Prostate gland (tissue), 2 donors: ENCODE results near the gene NFE2L3. TPM values are rescaled to one million over a fixed set of nuclear protein-coding genes. Genes with fewer than 3 reads are reported as not detected.

ENCODE experiments used
- DNase-seq: peaks from one replicate; pipeline ENCODE4 v3.0.0-alpha.2; 2019; ENCODE audit warnings: low spot score
- H3K27ac ChIP-seq, 2 donors: fragments of 200-600 bp; sonication (generic); 2 replicates each; pipeline ENCODE4 v1.5.1; 2017 to 2019
- H3K27me3 ChIP-seq: fragments of 200-600 bp; sonication (generic); replicated peaks from 2 replicates; pipeline ENCODE4 v1.5.1; 2019; ENCODE audit not compliant: insufficient read depth
- H3K36me3 ChIP-seq, 2 donors: fragments of 200-600 bp; sonication (generic); 1 replicate in 1 of 2; 2 replicates in 1 of 2; pipeline versions ENCODE4 v1.5.1 to v1.8.1; 2017 to 2019
- H3K4me1 ChIP-seq: fragments of 200-600 bp; sonication (generic); replicated peaks from 2 replicates; pipeline ENCODE4 v1.5.1; 2019
- H3K4me3 ChIP-seq, 2 donors: fragments of 200-600 bp; sonication (generic); 2 replicates each; pipeline ENCODE4 v1.5.1; 2017 to 2019
- H3K9me3 ChIP-seq: fragments of 200-600 bp; sonication (generic); 2 replicates; pipeline ENCODE4 v1.5.1; 2017
- POLR2A ChIP-seq: fragments of 450-650 bp; IDR thresholded peaks from one replicate; pipeline ENCODE4 v1.6.1; 2016; ENCODE audit warnings: antibody characterized with exemption, mild to moderate bottlenecking
- POLR2AphosphoS5 ChIP-seq: sonication (generic); formaldehyde crosslinking; IDR thresholded peaks from one replicate; pipeline ENCODE4 v1.6.1; 2017; ENCODE audit warnings: antibody characterized with exemption
- WGBS: methylation state at CpG from one replicate; pipeline ENCODE4 v1.1.5; 2018; 5-methylcytosine and 5-hydroxymethylcytosine counted together
- intact Hi-C: fragments of 100-400 bp; cut with DNase I; formaldehyde crosslinking; loops from one replicate; pipeline ENCODE4 v1.14.2; 2022
- total RNA-seq, 2 donors: library from RNA; depleted of rRNA; stranded (reverse); fragments of >200 nt; gene quantifications; one replicate each; pipeline ENCODE4 v1.1.0, GENCODE V29; 2016
- TF ChIP-seq, protein P1 (sequence below), 4 experiments: fragments of 200-600 bp in 2 of 4; fragments of 450-650 bp in 2 of 4; sonication (generic) in 2 of 4; IDR thresholded peaks; 1 replicate in 3 of 4; 2 replicates in 1 of 4; pipeline ENCODE4 v1.5.1; 2016 to 2019; ENCODE audit warnings: antibody characterized with exemption in 4 of 4, mild to moderate bottlenecking in 2 of 4, moderate library complexity in 2 of 4

NFE2L3 gene
- total RNA-seq = 1 to 10 TPM; 2.0 to 4.3 TPM

DNA sequence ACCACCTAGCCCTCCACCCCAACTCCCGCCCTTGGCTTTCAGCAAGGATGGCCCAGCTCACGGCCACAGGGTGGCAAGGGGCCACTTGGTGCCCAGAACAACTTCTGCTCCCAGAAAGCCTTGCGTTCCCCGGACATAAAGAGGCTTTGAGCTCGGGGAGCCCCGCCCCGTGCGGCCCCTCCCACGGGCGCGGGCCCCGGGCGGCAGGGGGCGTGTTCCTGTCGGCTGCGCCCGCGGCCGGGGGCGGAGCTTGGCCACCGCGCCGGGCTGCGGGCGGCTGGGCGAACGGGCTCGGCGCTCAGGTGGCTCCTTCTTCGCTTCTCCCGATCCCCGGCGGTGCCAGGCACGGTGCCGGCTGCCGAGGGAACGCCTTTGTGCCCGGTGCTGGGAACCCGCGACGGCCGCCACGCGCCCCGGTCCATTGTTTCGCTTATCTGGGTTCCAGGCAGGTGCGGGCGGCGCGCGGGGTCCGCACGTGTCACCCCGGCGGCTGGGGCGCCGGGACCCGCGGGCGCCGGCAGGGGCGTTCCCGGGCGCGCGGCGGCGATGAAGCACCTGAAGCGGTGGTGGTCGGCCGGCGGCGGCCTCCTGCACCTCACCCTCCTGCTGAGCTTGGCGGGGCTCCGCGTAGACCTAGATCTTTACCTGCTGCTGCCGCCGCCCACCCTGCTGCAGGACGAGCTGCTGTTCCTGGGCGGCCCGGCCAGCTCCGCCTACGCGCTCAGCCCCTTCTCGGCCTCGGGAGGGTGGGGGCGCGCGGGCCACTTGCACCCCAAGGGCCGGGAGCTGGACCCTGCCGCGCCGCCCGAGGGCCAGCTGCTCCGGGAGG lies at the start of gene NFE2L3:
Gene NFE2L3, plus strand, starts transcription at position 246 of the 829 bp plus-strand sequence. Its CDS starts 301 bp downstream, at position 547.
- under 1% methylated on average over 43 of the region's 95 CpGs for WGBS

DNA sequence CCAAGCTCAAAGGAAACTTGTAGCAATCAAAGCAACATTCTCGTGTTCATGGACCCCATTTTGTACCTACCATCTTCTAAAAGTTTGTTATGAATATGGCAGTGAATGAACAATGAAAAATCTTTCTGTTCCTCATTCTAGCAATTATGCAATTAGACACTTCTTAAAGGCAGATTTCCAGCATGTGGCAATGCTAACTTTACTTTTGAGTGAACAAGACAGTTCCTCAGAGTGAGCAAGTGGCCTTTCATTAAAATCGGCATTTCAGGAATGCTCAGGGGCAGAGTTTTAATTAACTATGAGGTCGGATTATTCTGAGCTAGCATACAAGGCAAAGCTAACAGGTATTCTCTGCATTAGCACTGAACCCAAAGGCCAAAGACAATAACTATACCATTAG lies 48.4 kb upstream of the NFE2L3 start:
- 69% methylated on average over 3 of the region's 3 CpGs for WGBS
- no peak for DNase-seq
- no peak overlapping the region for H3K4me3 ChIP-seq
- no peaks in the 10 kb centered on the region for H3K27me3 ChIP-seq
- intact Hi-C loops = no loop called here
- no peaks in the 10 kb centered on the region for H3K9me3 ChIP-seq
- no peak for TF ChIP-seq POLR2AphosphoS5
- no peak for TF ChIP-seq POLR2A
- TF ChIP-seq, protein P1, sequence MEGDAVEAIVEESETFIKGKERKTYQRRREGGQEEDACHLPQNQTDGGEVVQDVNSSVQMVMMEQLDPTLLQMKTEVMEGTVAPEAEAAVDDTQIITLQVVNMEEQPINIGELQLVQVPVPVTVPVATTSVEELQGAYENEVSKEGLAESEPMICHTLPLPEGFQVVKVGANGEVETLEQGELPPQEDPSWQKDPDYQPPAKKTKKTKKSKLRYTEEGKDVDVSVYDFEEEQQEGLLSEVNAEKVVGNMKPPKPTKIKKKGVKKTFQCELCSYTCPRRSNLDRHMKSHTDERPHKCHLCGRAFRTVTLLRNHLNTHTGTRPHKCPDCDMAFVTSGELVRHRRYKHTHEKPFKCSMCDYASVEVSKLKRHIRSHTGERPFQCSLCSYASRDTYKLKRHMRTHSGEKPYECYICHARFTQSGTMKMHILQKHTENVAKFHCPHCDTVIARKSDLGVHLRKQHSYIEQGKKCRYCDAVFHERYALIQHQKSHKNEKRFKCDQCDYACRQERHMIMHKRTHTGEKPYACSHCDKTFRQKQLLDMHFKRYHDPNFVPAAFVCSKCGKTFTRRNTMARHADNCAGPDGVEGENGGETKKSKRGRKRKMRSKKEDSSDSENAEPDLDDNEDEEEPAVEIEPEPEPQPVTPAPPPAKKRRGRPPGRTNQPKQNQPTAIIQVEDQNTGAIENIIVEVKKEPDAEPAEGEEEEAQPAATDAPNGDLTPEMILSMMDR (IDR thresholded peaks at IDR 0.05) = no peak
- H3K36me3 ChIP-seq = no peaks in the 10 kb centered on the region
- no peaks in the 10 kb centered on the region for H3K4me1 ChIP-seq
- H3K27ac ChIP-seq = no peak overlapping the region

More for the DNA sequence above, at the start of gene NFE2L3:
- no peak for TF ChIP-seq POLR2A
- TF ChIP-seq POLR2AphosphoS5 = peak; percentile 19
- TF ChIP-seq, protein P1 (IDR thresholded peaks at IDR 0.05) = peak in 2 of 4 experiments; percentile 20 to 43
- H3K9me3 ChIP-seq = no peaks in the 10 kb centered on the region
- no peaks in the 10 kb centered on the region for H3K27me3 ChIP-seq
- peak; percentile 55 for DNase-seq
- intact Hi-C loops = no loop called here
- peak within 1 kb of the TSS; percentile 42 to 45 for H3K4me3 ChIP-seq
- H3K4me1 ChIP-seq = no peaks in the 10 kb centered on the region
- H3K36me3 ChIP-seq = no peaks in the 10 kb centered on the region
- H3K27ac ChIP-seq = no peak within 1 kb of the TSS

- intact Hi-C loops = no loop called here
These were observed 46.8 kb upstream of the NFE2L3 start for GRCh38 chr7:26105236-26105635.

DNA sequence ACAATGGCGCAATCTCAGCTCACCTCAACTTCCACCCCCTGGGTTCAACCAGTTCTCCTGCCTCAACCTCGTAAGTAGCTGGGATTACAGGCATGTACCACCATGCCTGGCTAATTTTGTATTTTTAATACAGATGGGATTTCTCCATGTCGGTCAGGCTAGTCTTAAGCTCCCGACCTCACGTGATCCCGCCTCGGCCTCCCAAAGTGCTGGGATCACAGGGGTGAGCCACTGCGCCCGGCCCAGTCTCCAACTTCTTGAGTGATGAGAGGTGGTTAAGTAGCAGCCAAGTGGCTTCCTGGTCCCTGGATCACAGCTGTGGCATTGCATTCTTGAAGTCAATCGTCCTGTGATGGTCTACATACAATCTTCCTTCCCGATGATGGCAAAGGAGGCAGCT lies 46.1 kb upstream of the NFE2L3 start:
- no peak for DNase-seq
- intact Hi-C loops = no loop called here
- no peak for TF ChIP-seq POLR2AphosphoS5
- no peak for TF ChIP-seq POLR2A
- TF ChIP-seq, protein P1 (IDR thresholded peaks at IDR 0.05) = no peak
- 94% methylated on average over 11 of the region's 11 CpGs for WGBS
- Histone ChIP-seq H3K27ac (no peak overlapping the region), H3K36me3 (no peaks in the 10 kb centered on the region), H3K4me1 (no peaks in the 10 kb centered on the region), H3K9me3 (no peaks in the 10 kb centered on the region), H3K27me3 (no peaks in the 10 kb centered on the region), H3K4me3 (no peak overlapping the region)

More at GRCh38 chr7:26105236-26105635, 46.8 kb upstream of the NFE2L3 start:
- Histone ChIP-seq H3K4me3 (no peak overlapping the region), H3K36me3 (no peaks in the 10 kb centered on the region), H3K27ac (no peak overlapping the region), H3K9me3 (no peaks in the 10 kb centered on the region), H3K4me1 (no peaks in the 10 kb centered on the region), H3K27me3 (no peaks in the 10 kb centered on the region)
- 93% methylated on average over 1 of the region's 1 CpG for WGBS
- no peak for DNase-seq
- TF ChIP-seq, protein P1 (IDR thresholded peaks at IDR 0.05) = no peak
- TF ChIP-seq POLR2A = no peak
- no peak for TF ChIP-seq POLR2AphosphoS5
